Endometrial microvascular endothelial cells (primary cell): ENCODE data around the gene POLR3A. TPM values are rescaled to one million over a fixed set of nuclear protein-coding genes. Genes with fewer than 3 reads are reported as not detected.

ENCODE experiments used
- in situ Hi-C: cut with HindIII; loops from 2 replicates; pipeline ENCODE4 v1.10.0; 2017; ENCODE audit warnings: low sequenced_read_pairs, low pct_unique_long_range_greater_than_20kb; ENCODE audit errors: inconsistent ontology term
- total RNA-seq: library from RNA; depleted of rRNA; stranded (reverse); fragments of >200 nt; gene quantifications from one replicate; pipeline ENCODE4 v1.2.3, GENCODE V29; 2015; ENCODE audit errors: inconsistent ontology term

The POLR3A gene
- total RNA-seq, 1 donor from 2014 or later, result 18.8 TPM

DNA sequence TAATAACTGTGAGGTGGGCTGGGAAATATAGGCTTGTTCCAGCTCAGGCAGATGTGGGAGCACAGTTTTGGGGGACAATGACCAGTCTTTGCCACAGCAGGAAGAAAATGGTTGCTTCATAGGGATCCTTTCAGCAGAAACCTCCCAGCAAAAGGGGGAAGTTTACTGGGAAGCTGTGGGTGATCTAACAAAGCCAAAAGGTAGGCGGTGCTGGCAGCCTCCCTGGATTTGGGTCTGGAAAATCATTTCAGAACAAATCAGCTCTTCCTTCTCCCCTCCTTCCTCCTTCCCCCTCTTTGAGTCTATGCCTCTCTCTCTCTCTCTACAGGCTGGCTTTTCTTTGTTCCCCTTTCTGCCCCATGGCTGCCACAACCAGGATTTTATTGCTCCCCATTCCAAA, 20.5 kb upstream of the POLR3A start:
- in situ Hi-C loops, result loop anchor here (10.0 to 25.0 kb wide), 4 partner anchors 262 to 1195 kb away; no protein-coding TSS in a partner anchor

DNA sequence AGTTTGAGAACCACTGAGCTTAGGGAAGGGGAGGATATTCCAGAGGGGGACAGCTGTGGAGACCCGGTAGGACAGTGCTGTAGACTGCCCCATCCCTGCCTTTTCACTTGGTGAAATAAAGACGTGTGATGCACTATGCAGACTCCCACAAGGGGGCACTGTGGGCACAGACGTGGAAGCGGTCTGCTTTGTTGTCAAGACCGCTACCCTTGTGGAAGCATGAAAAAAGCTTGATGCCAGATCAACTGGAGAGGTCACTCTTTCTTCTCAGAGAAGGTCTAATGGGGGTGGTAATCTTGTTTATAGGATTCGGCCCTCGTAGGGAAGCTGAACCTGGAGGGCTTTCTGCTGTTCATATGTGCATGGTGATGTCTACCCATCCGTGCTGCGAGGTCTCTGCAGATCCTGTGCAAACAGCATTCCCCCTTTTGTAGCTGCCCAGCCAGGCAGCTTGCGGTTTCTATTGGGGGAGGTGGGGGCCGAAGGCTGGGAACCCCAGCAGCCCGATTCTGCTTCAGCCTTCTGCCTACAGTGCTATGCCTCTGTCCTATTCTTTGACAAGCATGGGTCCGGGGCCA, 18.1 kb upstream of the POLR3A start:
- in situ Hi-C loops, result loop anchor here (10.0 to 25.0 kb wide), 4 partner anchors 265 to 1197 kb away; no protein-coding TSS in a partner anchor

- in situ Hi-C loops, result loop anchor here (10.0 to 25.0 kb wide), 4 partner anchors 266 to 1198 kb away; no protein-coding TSS in a partner anchor
These were observed 17.5 kb upstream of the POLR3A start for GRCh38 chr10:78046711-78047269.

DNA sequence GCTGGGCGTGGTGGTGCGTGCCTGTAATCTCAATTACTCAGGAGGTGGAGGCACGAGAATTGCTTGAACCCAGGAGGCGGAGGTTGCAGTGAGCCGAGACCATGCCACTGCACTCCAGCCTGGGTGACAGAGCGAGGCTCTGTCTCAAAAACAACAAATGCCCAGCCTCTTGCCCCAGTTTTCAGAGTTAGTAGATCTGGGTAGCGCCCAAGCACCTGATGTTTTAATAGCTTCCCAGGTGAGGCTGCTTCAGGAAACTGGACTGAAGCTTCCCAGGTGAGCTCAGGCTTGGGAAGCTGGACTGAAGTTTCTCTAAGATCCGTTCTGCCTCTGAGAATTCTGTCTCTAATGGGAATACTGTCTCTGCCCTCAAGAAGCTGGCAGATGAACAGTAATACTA, 16.5 kb upstream of the POLR3A start:
- in situ Hi-C loops, result loop anchor here (10.0 to 25.0 kb wide), 4 partner anchors 266 to 1199 kb away; no protein-coding TSS in a partner anchor

- in situ Hi-C loops, result loop anchor here (10.0 to 25.0 kb wide), 4 partner anchors 267 to 1200 kb away; no protein-coding TSS in a partner anchor
These were observed 15.9 kb upstream of the POLR3A start for GRCh38 chr10:78045237-78045636.

- in situ Hi-C loops, result loop anchor here (10.0 to 25.0 kb wide), 4 partner anchors 268 to 1200 kb away; no protein-coding TSS in a partner anchor
These were observed 15.4 kb upstream of the POLR3A start for GRCh38 chr10:78044699-78045098.

GRCh38 chr10:78044179-78044578, 14.9 kb upstream of the POLR3A start:
- in situ Hi-C loops, result loop anchor here (10.0 to 25.0 kb wide), 4 partner anchors 268 to 1201 kb away; no protein-coding TSS in a partner anchor

GRCh38 chr10:78042752-78043104, 13.4 kb upstream of the POLR3A start:
- in situ Hi-C loops, result loop anchor here (10.0 to 25.0 kb wide), 4 partner anchors 270 to 1202 kb away; no protein-coding TSS in a partner anchor

DNA sequence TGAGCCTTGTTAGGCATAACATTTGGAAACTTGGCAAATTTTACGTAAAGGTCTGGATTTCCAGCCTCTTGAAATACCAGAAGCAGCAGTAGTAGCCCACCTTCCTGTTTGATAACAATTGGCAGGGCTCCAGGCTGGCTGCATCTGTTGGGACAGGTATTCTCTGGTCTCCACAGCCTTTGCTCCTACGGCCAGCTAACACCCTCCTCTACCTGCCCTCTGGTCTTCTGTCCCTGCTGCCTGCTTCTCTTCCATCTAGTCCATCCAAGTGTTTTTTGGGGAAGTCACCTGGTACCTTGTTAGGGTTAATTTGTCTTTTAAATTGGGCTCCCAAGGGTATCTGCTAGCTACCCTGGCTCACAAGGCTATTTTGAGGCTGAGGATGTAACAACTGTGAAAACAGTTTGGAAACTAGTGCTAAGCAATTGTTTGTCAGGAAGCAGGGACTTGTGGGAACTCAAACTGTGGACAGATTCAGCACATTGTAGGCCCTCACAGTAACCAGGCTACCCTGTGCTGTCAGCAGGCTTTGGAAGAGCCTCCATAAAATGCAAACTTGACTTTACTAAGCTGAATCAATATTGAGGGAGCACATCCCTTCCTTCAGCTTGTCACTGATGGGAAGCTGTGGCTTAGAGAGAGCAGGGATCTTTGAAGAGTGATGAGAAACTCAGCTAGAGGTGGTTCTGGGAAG, 12.9 kb upstream of the POLR3A start:
- in situ Hi-C loops, result loop anchor here (10.0 to 25.0 kb wide), 4 partner anchors 270 to 1203 kb away; no protein-coding TSS in a partner anchor

DNA sequence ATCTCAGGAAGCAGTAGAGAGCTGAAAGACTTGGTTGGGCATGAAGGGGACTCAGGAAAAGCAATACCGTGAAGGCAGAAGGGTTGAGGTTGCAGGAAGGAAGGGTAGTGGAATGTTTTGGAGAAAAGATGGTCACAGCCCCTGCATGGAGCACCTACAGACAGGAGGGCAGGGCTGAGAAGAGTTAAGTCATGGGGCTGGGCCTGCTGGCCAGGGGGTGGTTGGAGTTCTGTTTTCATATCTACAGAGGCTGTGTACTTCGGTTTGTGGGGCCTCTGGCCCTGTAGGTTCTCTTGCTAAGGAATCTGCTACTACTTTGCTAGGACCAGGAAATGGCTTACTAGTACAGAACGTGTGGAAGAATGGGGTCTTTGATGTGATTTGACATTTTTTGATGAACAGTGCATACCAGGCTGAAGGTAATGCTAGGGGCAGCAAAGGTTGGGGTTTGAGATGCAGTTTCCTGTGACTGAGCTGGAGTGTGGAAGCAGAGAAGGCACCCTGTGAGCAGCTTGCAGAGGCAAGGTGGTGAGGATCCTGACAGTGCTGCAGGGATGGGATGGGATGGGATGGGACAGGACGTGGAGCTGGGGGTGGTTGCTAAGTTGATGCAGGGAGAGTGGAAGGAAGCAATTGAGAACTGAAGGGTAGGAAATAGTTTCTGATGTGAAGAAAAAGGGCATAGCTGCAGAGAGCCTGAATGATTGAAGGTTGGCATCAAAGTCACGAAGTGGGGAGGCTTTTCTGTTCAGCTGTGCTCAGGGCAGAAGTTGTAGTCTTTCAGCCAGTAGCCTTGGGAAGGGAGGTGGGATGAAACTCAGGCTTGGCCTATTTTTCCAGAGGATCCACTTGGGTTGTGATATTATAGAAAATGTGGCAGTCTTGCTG, 12.1 kb upstream of the POLR3A start:
- in situ Hi-C loops, result loop anchor here (10.0 to 25.0 kb wide), 4 partner anchors 271 to 1203 kb away; no protein-coding TSS in a partner anchor

DNA sequence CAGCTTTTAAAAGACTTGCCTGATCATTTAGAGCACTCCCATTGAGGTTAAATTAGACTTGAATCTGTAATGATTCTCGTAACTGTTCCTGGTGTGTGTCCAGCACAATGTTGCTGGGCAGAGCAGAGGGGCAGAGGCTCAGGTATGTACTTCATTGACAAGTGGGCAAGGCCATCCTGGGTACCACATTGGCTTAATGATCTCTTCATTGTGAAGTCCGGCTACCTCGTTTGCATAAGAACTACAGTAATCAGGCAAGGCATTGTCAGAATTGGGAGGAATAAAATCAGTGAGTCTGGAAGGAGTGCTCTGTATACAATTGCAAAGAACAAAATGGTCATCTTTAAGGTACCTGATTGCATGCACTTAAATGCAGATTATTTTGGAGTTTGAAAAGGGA, 10.4 kb upstream of the POLR3A start:
- in situ Hi-C loops, result loop anchor here (10.0 to 25.0 kb wide), 4 partner anchors 273 to 1205 kb away; no protein-coding TSS in a partner anchor

GRCh38 chr10:78038791-78039547, 9.7 kb upstream of the POLR3A start:
- in situ Hi-C loops, result loop anchor here (25.0 kb wide), 1 partner anchor 273 kb away; no protein-coding TSS in a partner anchor

DNA sequence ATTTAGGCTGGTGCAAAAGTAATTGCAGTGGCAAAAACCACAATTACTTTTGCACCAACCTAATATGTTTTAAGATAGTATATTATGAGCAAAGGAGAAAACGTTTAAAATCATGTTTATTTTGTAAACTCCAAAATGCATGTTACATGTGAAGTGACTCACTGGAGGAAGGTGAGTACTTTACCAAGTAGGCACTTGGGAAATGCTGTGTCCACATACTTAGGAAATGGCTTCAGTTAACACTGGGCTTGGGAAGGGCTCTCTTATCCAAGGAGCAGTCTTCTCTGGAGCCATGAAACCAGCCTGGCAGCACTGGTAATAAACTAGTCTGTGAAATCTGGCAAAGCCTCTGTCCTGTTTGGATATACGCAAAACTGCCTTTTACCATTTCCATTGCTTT, 8.8 kb upstream of the POLR3A start:
- in situ Hi-C loops, result loop anchor here (25.0 kb wide), 1 partner anchor 274 kb away; no protein-coding TSS in a partner anchor

- in situ Hi-C loops, result loop anchor here (25.0 kb wide), 1 partner anchor 276 kb away; no protein-coding TSS in a partner anchor
These were observed 6.7 kb upstream of the POLR3A start for GRCh38 chr10:78035933-78036583.

GRCh38 chr10:78035437-78035836, 6.1 kb upstream of the POLR3A start:
- in situ Hi-C loops, result loop anchor here (25.0 kb wide), 1 partner anchor 277 kb away; no protein-coding TSS in a partner anchor

DNA sequence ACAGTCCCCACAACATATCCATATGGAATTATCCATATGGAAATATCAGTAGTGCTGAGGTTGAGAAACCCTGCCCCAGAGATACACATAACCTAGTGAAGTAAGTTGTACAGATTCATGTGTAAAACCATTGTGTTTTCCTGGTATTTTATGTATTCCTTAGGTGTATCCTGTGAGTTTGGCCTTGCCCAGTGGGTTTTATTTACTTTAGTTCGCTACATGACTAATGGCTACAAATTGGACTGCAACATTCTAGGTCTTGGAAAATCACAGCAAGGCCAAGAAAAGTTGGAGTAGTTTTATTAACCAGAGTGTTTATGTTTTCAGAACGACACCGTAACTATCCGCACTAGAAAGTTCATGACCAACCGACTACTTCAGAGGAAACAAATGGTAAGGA, 5.7 kb upstream of the POLR3A start:
- in situ Hi-C loops, result loop anchor here (25.0 kb wide), 1 partner anchor 277 kb away; no protein-coding TSS in a partner anchor
